Activated T-helper 17 cell treated with anti-CD3 and anti-CD28 coated beads, Interleukin-2, amount 50 U/mL, for 72 hours (primary cell): ENCODE data around the gene ATRAID. TPM values are rescaled to one million over a fixed set of nuclear protein-coding genes. Genes with fewer than 3 reads are reported as not detected.

Experiments
- ATAC-seq: fragments of 150-1000 bp; cut with Tn5 transposase; replicated peaks from 2 replicates; pipeline ENCODE4 v1.10.0; 2021; ENCODE audit warnings: mild to moderate bottlenecking, moderate library complexity
- H3K27ac Mint-ChIP-seq: one replicate; pipeline ENCODE4 v1.8.0; 2022; ENCODE audit warnings: mixed read lengths
- H3K27me3 Mint-ChIP-seq: one replicate; pipeline ENCODE4 v1.8.0; 2022; ENCODE audit warnings: mixed read lengths
- H3K36me3 Mint-ChIP-seq: one replicate; pipeline ENCODE4 v1.8.0; 2022; ENCODE audit warnings: low read depth, mild to moderate bottlenecking, mixed read lengths
- H3K4me1 Mint-ChIP-seq: one replicate; pipeline ENCODE4 v1.8.0; 2022; ENCODE audit warnings: mixed read lengths
- H3K4me3 Mint-ChIP-seq: one replicate; pipeline ENCODE4 v1.8.0; 2022; ENCODE audit warnings: mild to moderate bottlenecking, mixed read lengths
- H3K9me3 Mint-ChIP-seq: one replicate; pipeline ENCODE4 v1.8.0; 2022; ENCODE audit warnings: mixed read lengths
- total RNA-seq, 2 donors: library from RNA; stranded (reverse); gene quantifications; one replicate each; pipeline ENCODE4 v1.2.3, GENCODE V29; 2022

The ATRAID gene
- total RNA-seq, 2 donors from 2014 or later = 45.9 to 59.2 TPM

DNA sequence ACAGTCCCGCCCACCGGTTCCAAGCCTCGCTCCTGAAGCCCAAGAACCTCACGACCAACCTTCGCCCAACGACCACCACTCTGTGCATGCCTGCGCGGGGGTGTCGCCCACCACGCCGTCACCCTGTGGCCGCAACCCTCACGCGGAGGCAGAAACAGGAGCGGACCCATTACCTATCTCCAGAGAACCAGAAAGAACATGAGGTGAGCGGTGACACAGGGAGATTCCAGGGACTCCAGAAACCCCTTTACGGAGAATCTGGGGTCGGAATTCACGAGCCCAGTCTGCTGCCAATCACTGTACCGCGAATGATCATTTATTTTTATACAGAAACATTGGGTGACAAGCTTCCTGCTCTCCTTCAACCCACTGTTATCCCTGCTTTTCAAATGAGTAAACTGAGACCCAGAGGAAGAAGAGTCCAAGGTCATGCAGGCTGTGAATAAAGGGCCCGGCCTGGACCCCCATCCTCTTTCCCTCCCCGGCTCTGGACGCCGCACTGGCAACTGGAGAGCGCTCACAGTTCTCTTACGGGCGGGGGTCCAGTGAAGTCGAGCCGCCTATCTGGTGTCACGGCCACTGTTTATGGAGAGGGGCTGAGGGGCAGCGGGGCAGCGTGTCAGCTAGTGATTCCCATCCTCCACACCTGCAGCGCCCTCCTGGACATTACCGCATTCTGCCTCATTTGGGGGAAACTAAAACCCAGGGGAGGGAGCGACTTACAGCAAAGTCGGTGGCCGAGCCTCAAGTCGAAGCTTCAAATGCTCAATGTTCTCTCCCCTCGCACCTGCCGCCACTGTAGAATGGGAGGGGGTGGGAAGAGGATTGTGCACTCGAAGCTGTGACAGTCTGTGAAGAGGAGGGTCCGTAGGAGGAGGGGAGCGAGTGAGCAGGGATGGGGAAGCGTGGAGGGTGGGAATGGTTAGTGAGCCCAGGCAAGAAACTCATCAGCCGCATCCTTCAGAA is 51.7 kb downstream of the ATRAID start:
- no peak for ATAC-seq
- no peaks in the 10 kb centered on the region for H3K9me3 Mint-ChIP-seq
- peaks cover 7% of the 10 kb centered on the region for H3K36me3 Mint-ChIP-seq
- no peak overlapping the region for H3K4me3 Mint-ChIP-seq
- peaks cover 15% of the 10 kb centered on the region for H3K4me1 Mint-ChIP-seq
- H3K27ac Mint-ChIP-seq = no peak overlapping the region
- H3K27me3 Mint-ChIP-seq = peaks cover 44% of the 10 kb centered on the region

DNA sequence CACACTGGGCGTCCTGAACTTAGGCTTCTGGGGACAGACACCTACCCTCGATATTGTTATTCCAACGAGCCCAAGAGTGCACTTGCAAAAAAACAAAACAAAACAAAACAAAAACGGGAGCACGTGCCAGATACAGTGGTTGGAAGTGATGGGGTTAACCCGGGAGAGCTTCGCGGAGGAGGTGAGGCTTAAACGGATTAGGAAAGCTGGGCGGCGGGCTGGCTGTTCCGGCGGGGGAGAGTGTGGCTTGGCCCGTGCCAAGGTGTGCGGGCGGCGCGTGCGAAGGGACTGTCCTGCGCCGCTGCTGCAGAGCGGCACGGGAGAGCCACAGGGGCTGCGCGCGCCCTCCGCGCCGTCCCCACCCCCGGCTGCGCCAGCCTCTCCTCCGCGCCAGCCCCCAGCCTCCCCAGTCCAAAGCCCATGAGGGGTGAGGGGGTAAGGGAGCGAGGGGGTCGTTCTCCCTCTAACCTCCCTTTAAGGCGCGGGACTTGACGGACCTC is 52.5 kb downstream of the ATRAID start:
- H3K4me1 Mint-ChIP-seq = peaks cover 15% of the 10 kb centered on the region
- H3K4me3 Mint-ChIP-seq = no peak overlapping the region
- ATAC-seq = peak; percentile 53
- no peaks in the 10 kb centered on the region for H3K9me3 Mint-ChIP-seq
- H3K36me3 Mint-ChIP-seq = peaks cover 7% of the 10 kb centered on the region
- H3K27me3 Mint-ChIP-seq = peaks cover 41% of the 10 kb centered on the region
- H3K27ac Mint-ChIP-seq = no peak overlapping the region

- H3K27me3 Mint-ChIP-seq = peaks cover 42% of the 10 kb centered on the region
- peak; percentile 62 for ATAC-seq
- H3K36me3 Mint-ChIP-seq = peaks cover 7% of the 10 kb centered on the region
- H3K4me3 Mint-ChIP-seq = no peak overlapping the region
- no peaks in the 10 kb centered on the region for H3K9me3 Mint-ChIP-seq
- H3K27ac Mint-ChIP-seq = no peak overlapping the region
- H3K4me1 Mint-ChIP-seq = peaks cover 15% of the 10 kb centered on the region
Measured at GRCh38 chr2:27264753-27265535, 53.1 kb downstream of the ATRAID start.

GRCh38 chr2:27265536-27265870 is 53.7 kb downstream of the ATRAID start:
- Mint-ChIP-seq H3K27ac (no peak overlapping the region), H3K36me3 (peaks cover 7% of the 10 kb centered on the region), H3K4me1 (peaks cover 15% of the 10 kb centered on the region), H3K4me3 (no peak overlapping the region), H3K9me3 (no peaks in the 10 kb centered on the region), H3K27me3 (peaks cover 40% of the 10 kb centered on the region)
- no peak for ATAC-seq

Other genes with a start within 250 kb of the ATRAID start
- gene MAPRE3, start 241.4 kb upstream of the ATRAID start, total RNA-seq = 1 to 10 TPM; 3.4 to 4.2 TPM
- gene TMEM214, start 179.1 kb upstream of the ATRAID start, total RNA-seq = 10 to 100 TPM; 73.3 to 81.5 TPM
- gene AGBL5, start 160.4 kb upstream of the ATRAID start, total RNA-seq = 10 to 100 TPM; 13.1 to 14.3 TPM
- 100 to 1,000 TPM; 286 to 313 TPM for gene OST4, start 140.4 kb upstream of the ATRAID start, total RNA-seq
- under 1 TPM; 0.42 to 0.93 TPM for gene EMILIN1, start 133.4 kb upstream of the ATRAID start, total RNA-seq
- gene KHK, start 125.3 kb upstream of the ATRAID start, total RNA-seq = 10 to 100 TPM in 1 of 2 donors, 1 to 10 TPM in 1; 5.9 to 10.5 TPM
- 1 to 10 TPM; 3.7 to 4.6 TPM for gene CGREF1, start 92.9 kb upstream of the ATRAID start, total RNA-seq
- under 1 TPM; 0.17 to 0.40 TPM for gene ABHD1, start 88.2 kb upstream of the ATRAID start, total RNA-seq
- 10 to 100 TPM; 38.0 to 67.1 TPM for gene PREB, start 77.4 kb upstream of the ATRAID start, total RNA-seq
- not detected for gene PRR30, start 72.6 kb upstream of the ATRAID start, total RNA-seq
- not detected for gene TCF23, start 63.0 kb upstream of the ATRAID start, total RNA-seq
- gene SLC5A6, start 227 bp downstream of the ATRAID start, total RNA-seq = 10 to 100 TPM; 33.8 to 72.0 TPM
- 100 to 1,000 TPM in 1 of 2 donors, 10 to 100 TPM in 1; 54.0 to 106 TPM for gene CAD, start 5.3 kb downstream of the ATRAID start, total RNA-seq
- under 1 TPM in 1 of 2 donors, not detected in 1; 0.50 TPM for gene SLC30A3, start 51.0 kb downstream of the ATRAID start, total RNA-seq
- gene DNAJC5G, start 63.4 kb downstream of the ATRAID start, total RNA-seq = not detected
- under 1 TPM in 1 of 2 donors, not detected in 1; 0.13 TPM for gene TRIM54, start 70.4 kb downstream of the ATRAID start, total RNA-seq
- 1 to 10 TPM; 1.7 to 2.4 TPM for gene UCN, start 96.4 kb downstream of the ATRAID start, total RNA-seq
- 10 to 100 TPM; 77.2 to 89.2 TPM for gene MPV17, start 111.1 kb downstream of the ATRAID start, total RNA-seq
- 10 to 100 TPM; 67.2 to 85.8 TPM for gene GTF3C2, start 144.7 kb downstream of the ATRAID start, total RNA-seq
- 10 to 100 TPM; 34.7 to 42.9 TPM for gene EIF2B4, start 158.3 kb downstream of the ATRAID start, total RNA-seq
- gene SNX17, start 158.6 kb downstream of the ATRAID start, total RNA-seq = 10 to 100 TPM; 59.0 to 90.4 TPM
- 10 to 100 TPM; 10.8 to 16.2 TPM for gene ZNF513, start 168.7 kb downstream of the ATRAID start, total RNA-seq
- 100 to 1,000 TPM in 1 of 2 donors, 10 to 100 TPM in 1; 67.0 to 158 TPM for gene PPM1G, start 197.6 kb downstream of the ATRAID start, total RNA-seq
- gene NRBP1, start 216.6 kb downstream of the ATRAID start, total RNA-seq = 10 to 100 TPM; 65.2 to 76.1 TPM
- 1 to 10 TPM; 2.6 to 5.0 TPM for gene KRTCAP3, start 230.3 kb downstream of the ATRAID start, total RNA-seq